Keratinocyte (primary cell): ENCODE data around the gene ACSL6. TPM values are rescaled to one million over a fixed set of nuclear protein-coding genes. Genes with fewer than 3 reads are reported as not detected.

Experiments
- DNase-seq: peaks from one replicate; pipeline ENCODE4 v3.0.0-alpha.2; 2011; ENCODE audit warnings: low read depth, missing footprints, low spot score
- FAIRE-seq: peaks from 2 replicates; lab custom pipeline; 2011; peaks lifted over from hg19 to GRCh38; lab: Jason Lieb, UNC
- H2AFZ ChIP-seq: 2 replicates; pipeline ENCODE4 v1.6.0; 2012; ENCODE audit warnings: low read length, control low read depth, inconsistent platforms; ENCODE audit not compliant: control insufficient read depth
- H3K27ac ChIP-seq: 2 replicates; pipeline ENCODE4 v1.5.1; 2011; ENCODE audit warnings: low read length; ENCODE audit not compliant: control insufficient read depth, insufficient read depth
- H3K27me3 ChIP-seq: 3 replicates; pipeline ENCODE4 v1.6.0; 2011; ENCODE audit warnings: low read length; ENCODE audit not compliant: control insufficient read depth, insufficient read depth; ENCODE audit errors: extremely low read depth
- H3K36me3 ChIP-seq, 2 experiments: 2 replicates in 1 of 2; 3 replicates in 1 of 2; pipeline ENCODE4 v1.5.1; 2011; ENCODE audit warnings: low read length in 2 of 2, mild to moderate bottlenecking in 1 of 2; ENCODE audit not compliant: control insufficient read depth in 2 of 2, insufficient read depth in 2 of 2; ENCODE audit errors: extremely low read depth in 1 of 2
- H3K4me1 ChIP-seq: 3 replicates; pipeline ENCODE4 v1.5.1; 2011; ENCODE audit warnings: low read length; ENCODE audit not compliant: control insufficient read depth, insufficient read depth; ENCODE audit errors: extremely low read depth
- H3K4me2 ChIP-seq: 3 replicates; pipeline ENCODE4 v1.6.0; 2011; ENCODE audit warnings: low read depth, low read length; ENCODE audit not compliant: control insufficient read depth, insufficient read depth; ENCODE audit errors: extremely low read depth
- H3K4me3 ChIP-seq, 3 experiments: fragments of 200-600 bp in 1 of 3; sonication (generic) in 1 of 3; 2 replicates in 2 of 3; 3 replicates in 1 of 3; pipeline ENCODE4 v1.5.1; 2011 to 2016; ENCODE audit warnings: low read length in 3 of 3, mild to moderate bottlenecking in 3 of 3, control low read depth in 2 of 3, inconsistent platforms in 1 of 3, low read depth in 1 of 3, mixed read lengths in 1 of 3, mixed run types in 1 of 3, moderate library complexity in 1 of 3; ENCODE audit not compliant: control insufficient read depth in 2 of 3, insufficient read depth in 2 of 3; ENCODE audit errors: extremely low read depth in 1 of 3
- H3K79me2 ChIP-seq: 2 replicates; pipeline ENCODE4 v1.6.0; 2012; ENCODE audit warnings: low read length; ENCODE audit not compliant: control insufficient read depth, insufficient read depth
- H3K9ac ChIP-seq: 3 replicates; pipeline ENCODE4 v1.6.0; 2011; ENCODE audit warnings: low read length; ENCODE audit not compliant: control insufficient read depth, insufficient read depth; ENCODE audit errors: extremely low read depth
- H3K9me1 ChIP-seq: 3 replicates; pipeline ENCODE4 v1.6.0; 2011; ENCODE audit warnings: low read length; ENCODE audit not compliant: control insufficient read depth, insufficient read depth; ENCODE audit errors: extremely low read depth
- H3K9me3 ChIP-seq: 2 replicates; pipeline ENCODE4 v1.5.1; 2012; ENCODE audit warnings: low read depth, low read length; ENCODE audit not compliant: control insufficient read depth
- H4K20me1 ChIP-seq: 3 replicates; pipeline ENCODE4 v1.6.0; 2011; ENCODE audit warnings: low read length; ENCODE audit not compliant: control insufficient read depth, insufficient read depth; ENCODE audit errors: extremely low read depth
- CTCF ChIP-seq, 3 experiments: IDR thresholded peaks in 1 of 3; conservative IDR thresholded peaks in 1 of 3; optimal IDR thresholded peaks in 1 of 3; 2 replicates in 2 of 3; 3 replicates in 1 of 3; pipeline versions ENCODE3 to v1.5.1; 2011; ENCODE audit warnings: low read length in 3 of 3, mild to moderate bottlenecking in 3 of 3, moderate library complexity in 2 of 3, control low read depth in 1 of 3, inconsistent platforms in 1 of 3; ENCODE audit not compliant: insufficient read depth in 2 of 3; ENCODE audit errors: extremely low read depth in 1 of 3
- EZH2 ChIP-seq: IDR thresholded peaks from one replicate; pipeline ENCODE4 v1.6.1; 2012; ENCODE audit warnings: inconsistent platforms, mild to moderate bottlenecking, low read length, moderate library complexity
- dilution Hi-C: fragments of 300-500 bp; cut with MboI; formaldehyde crosslinking; loops from one replicate; pipeline ENCODE4 v1.7.0; 2020; ENCODE audit warnings: low sequenced_read_pairs; ENCODE audit not compliant: extremely low pct_ligation_motif_present
- polyA plus RNA-seq, 5 experiments: library from polyadenylated mRNA; depleted of rRNA in 3 of 5; stranded (reverse) in 3 of 5; stranded (forward) in 1 of 5; unstranded in 1 of 5; fragments of >200 nt; gene quantifications; 1 replicate in 1 of 5; 2 replicates in 3 of 5; 3 replicates in 1 of 5; pipeline versions ENCODE4 v1.2.1 to v1.2.3, GENCODE V29; 2011 to 2012; ENCODE audit warnings: missing spikeins in 2 of 5, low read depth in 1 of 5, low replicate concordance in 1 of 5

ACSL6 gene
- polyA plus RNA-seq, 1 donor (not counting 4 experiments of a cell fraction or from before 2014, with no cell fraction given) = 0.18 TPM

GRCh38 chr5:132000241-132000490 is 11.3 kb downstream of the ACSL6 start:
- no peak for FAIRE-seq
- Histone ChIP-seq H3K79me2 (no peaks in the 10 kb centered on the region), H3K9me3 (no peaks in the 10 kb centered on the region), H3K27ac (no peak overlapping the region), H3K9ac (no peak overlapping the region), H3K4me3 (no peak overlapping the region), H4K20me1 (no peaks in the 10 kb centered on the region), H3K4me1 (no peaks in the 10 kb centered on the region), H2AFZ (no peak overlapping the region), H3K4me2 (no peak overlapping the region), H3K27me3 (peaks cover 13% of the 10 kb centered on the region), H3K36me3 (no peaks in the 10 kb centered on the region), H3K9me1 (no peaks in the 10 kb centered on the region)
- no peak for TF ChIP-seq EZH2
- TF ChIP-seq CTCF (optimal IDR thresholded peaks at IDR 0.05 in 1 of 3, IDR thresholded peaks at IDR 0.05 in 1 of 3, conservative IDR thresholded peaks at IDR 0.05 in 1 of 3; ENCODE audit: extremely low read depth in 1 of 3, insufficient read depth in 2 of 3, low read length in 3 of 3) = no peak
- dilution Hi-C loops = no loop called here
- no peak for DNase-seq

- DNase-seq (no peak), FAIRE-seq (no peak)
- H3K27me3 ChIP-seq = peaks cover 13% of the 10 kb centered on the region
- no peaks in the 10 kb centered on the region for H3K79me2 ChIP-seq
- no peaks in the 10 kb centered on the region for H3K4me1 ChIP-seq
- H2AFZ ChIP-seq = no peak overlapping the region
- H3K9me3 ChIP-seq = no peaks in the 10 kb centered on the region
- no peaks in the 10 kb centered on the region for H4K20me1 ChIP-seq
- H3K27ac ChIP-seq = no peak overlapping the region
- dilution Hi-C loops = no loop called here
- H3K4me3 ChIP-seq = no peak overlapping the region
- no peak overlapping the region for H3K9ac ChIP-seq
- no peaks in the 10 kb centered on the region for H3K36me3 ChIP-seq
- TF ChIP-seq EZH2 (no peak), CTCF (optimal IDR thresholded peaks at IDR 0.05 in 1 of 3, IDR thresholded peaks at IDR 0.05 in 1 of 3, conservative IDR thresholded peaks at IDR 0.05 in 1 of 3; ENCODE audit: extremely low read depth in 1 of 3, insufficient read depth in 2 of 3, low read length in 3 of 3) (no peak)
- H3K4me2 ChIP-seq = no peak overlapping the region
- H3K9me1 ChIP-seq = no peaks in the 10 kb centered on the region
Measured at GRCh38 chr5:131999441-132000240, 11.8 kb downstream of the ACSL6 start.
